ENCODE measurements around the gene ERCC2.

ERCC2 gene

GRCh38 chr19:45345506-45345860, 24.9 kb downstream of the ERCC2 start:
- TF ChIP-seq EP300 (IDR thresholded peaks at IDR 0.05; ENCODE audit: borderline replicate concordance) (no peak), NFIC (IDR thresholded peaks at IDR 0.05) (no peak), RAD21 (IDR thresholded peaks at IDR 0.05; ENCODE audit: low read depth) (no peak), CEBPB (IDR thresholded peaks at IDR 0.05) (no peak)
- TF ChIP-seq, protein P1, sequence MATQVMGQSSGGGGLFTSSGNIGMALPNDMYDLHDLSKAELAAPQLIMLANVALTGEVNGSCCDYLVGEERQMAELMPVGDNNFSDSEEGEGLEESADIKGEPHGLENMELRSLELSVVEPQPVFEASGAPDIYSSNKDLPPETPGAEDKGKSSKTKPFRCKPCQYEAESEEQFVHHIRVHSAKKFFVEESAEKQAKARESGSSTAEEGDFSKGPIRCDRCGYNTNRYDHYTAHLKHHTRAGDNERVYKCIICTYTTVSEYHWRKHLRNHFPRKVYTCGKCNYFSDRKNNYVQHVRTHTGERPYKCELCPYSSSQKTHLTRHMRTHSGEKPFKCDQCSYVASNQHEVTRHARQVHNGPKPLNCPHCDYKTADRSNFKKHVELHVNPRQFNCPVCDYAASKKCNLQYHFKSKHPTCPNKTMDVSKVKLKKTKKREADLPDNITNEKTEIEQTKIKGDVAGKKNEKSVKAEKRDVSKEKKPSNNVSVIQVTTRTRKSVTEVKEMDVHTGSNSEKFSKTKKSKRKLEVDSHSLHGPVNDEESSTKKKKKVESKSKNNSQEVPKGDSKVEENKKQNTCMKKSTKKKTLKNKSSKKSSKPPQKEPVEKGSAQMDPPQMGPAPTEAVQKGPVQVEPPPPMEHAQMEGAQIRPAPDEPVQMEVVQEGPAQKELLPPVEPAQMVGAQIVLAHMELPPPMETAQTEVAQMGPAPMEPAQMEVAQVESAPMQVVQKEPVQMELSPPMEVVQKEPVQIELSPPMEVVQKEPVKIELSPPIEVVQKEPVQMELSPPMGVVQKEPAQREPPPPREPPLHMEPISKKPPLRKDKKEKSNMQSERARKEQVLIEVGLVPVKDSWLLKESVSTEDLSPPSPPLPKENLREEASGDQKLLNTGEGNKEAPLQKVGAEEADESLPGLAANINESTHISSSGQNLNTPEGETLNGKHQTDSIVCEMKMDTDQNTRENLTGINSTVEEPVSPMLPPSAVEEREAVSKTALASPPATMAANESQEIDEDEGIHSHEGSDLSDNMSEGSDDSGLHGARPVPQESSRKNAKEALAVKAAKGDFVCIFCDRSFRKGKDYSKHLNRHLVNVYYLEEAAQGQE (IDR thresholded peaks at IDR 0.05; ENCODE audit: low read depth), result no peak

- TF ChIP-seq USF1 (IDR thresholded peaks at IDR 0.05) (no peak), CEBPB (IDR thresholded peaks at IDR 0.05) (no peak), YY1 (IDR thresholded peaks at IDR 0.05; ENCODE audit: low read depth) (no peak), EGR1 (IDR thresholded peaks at IDR 0.05) (no peak), CREB1 (IDR thresholded peaks at IDR 0.05; ENCODE audit: low read depth) (no peak), ZBTB7A (IDR thresholded peaks at IDR 0.05; ENCODE audit: low read depth) (no peak), RAD21 (IDR thresholded peaks at IDR 0.05; ENCODE audit: low read depth) (no peak), EP300 (IDR thresholded peaks at IDR 0.05; ENCODE audit: borderline replicate concordance) (no peak), TAF1 (IDR thresholded peaks at IDR 0.05; ENCODE audit: low read depth) (no peak), TCF12 (IDR thresholded peaks at IDR 0.05; ENCODE audit: low read depth) (no peak), FOXM1 (IDR thresholded peaks at IDR 0.05; ENCODE audit: borderline replicate concordance, low read depth) (no peak), TEAD4 (IDR thresholded peaks at IDR 0.05) (no peak), NFIC (IDR thresholded peaks at IDR 0.05) (no peak)
- TF ChIP-seq, protein P2, sequence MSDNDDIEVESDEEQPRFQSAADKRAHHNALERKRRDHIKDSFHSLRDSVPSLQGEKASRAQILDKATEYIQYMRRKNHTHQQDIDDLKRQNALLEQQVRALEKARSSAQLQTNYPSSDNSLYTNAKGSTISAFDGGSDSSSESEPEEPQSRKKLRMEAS (IDR thresholded peaks at IDR 0.05), result no peak
- TF ChIP-seq, protein P1 (IDR thresholded peaks at IDR 0.05; ENCODE audit: low read depth), result no peak
Measured at GRCh38 chr19:45344621-45345505, 25.5 kb downstream of the ERCC2 start.

DNA sequence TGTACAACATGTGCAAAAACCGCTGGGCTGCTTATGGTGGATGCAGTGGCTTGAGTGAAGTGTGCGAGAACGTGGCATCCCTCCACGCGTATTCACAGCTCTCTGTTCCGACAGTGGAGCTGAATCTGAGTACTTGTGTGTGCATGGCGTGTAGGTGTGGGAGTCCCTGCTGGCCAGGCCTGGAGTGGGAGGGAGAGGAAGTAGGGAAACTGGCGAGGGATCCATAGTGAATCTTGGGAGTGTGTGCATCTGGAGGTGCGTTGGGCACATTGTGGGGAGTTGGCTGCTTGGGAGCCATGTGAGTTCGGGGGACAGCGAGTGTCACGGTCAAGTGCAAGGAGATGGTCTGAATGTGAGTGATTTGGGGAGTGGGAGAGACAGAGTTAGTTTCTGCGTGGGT, 27.5 kb downstream of the ERCC2 start:
- TF ChIP-seq NFIC (IDR thresholded peaks at IDR 0.05) (no peak), RAD21 (IDR thresholded peaks at IDR 0.05; ENCODE audit: low read depth) (no peak), TCF12 (IDR thresholded peaks at IDR 0.05; ENCODE audit: low read depth) (no peak), ZBTB7A (IDR thresholded peaks at IDR 0.05; ENCODE audit: low read depth) (no peak), CEBPB (IDR thresholded peaks at IDR 0.05) (no peak)
- TF ChIP-seq, protein P1 (IDR thresholded peaks at IDR 0.05; ENCODE audit: low read depth), result no peak

GRCh38 chr19:45340899-45341453, 29.4 kb downstream of the ERCC2 start:
- TF ChIP-seq YY1 (IDR thresholded peaks at IDR 0.05; ENCODE audit: low read depth) (no peak), CREB1 (IDR thresholded peaks at IDR 0.05; ENCODE audit: low read depth) (no peak), NFIC (IDR thresholded peaks at IDR 0.05) (no peak), TCF12 (IDR thresholded peaks at IDR 0.05; ENCODE audit: low read depth) (no peak), RAD21 (IDR thresholded peaks at IDR 0.05; ENCODE audit: low read depth) (no peak), TEAD4 (IDR thresholded peaks at IDR 0.05) (no peak)
- TF ChIP-seq, protein P2 (IDR thresholded peaks at IDR 0.05), result no peak
